HG03025 (cell line): ENCODE data around the gene ARMC8.

Source experiments
- ATAC-seq: cut with Tn5 transposase; IDR thresholded peaks from one replicate; pipeline ENCODE4 v1.9.1; 2021; ENCODE audit warnings: mild to moderate bottlenecking, moderate library complexity; ENCODE audit not compliant: unreplicated experiment, low FRiP score

The ARMC8 gene

DNA sequence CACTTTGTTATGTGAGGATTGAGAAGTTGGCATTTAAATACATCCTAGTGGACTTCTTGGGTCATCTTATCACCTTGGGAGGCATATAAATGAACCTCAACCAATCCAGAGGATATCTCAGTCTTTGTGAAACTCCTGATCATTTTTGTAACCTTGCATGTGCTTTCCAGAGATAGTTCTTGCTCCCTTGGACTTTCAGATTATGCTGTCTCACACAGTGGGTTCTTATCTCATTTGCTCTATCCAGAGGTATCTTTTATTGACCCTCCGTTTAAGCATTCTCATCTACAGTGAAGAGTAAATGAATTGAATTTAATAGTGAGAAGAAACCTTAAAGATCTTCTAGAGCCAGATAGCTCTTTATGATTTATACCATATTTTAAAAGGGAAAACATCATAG lies 10.4 kb downstream of the ARMC8 start:
- no peak for ATAC-seq

GRCh38 chr3:138199851-138200250 lies 12.8 kb downstream of the ARMC8 start:
- no peak for ATAC-seq

DNA sequence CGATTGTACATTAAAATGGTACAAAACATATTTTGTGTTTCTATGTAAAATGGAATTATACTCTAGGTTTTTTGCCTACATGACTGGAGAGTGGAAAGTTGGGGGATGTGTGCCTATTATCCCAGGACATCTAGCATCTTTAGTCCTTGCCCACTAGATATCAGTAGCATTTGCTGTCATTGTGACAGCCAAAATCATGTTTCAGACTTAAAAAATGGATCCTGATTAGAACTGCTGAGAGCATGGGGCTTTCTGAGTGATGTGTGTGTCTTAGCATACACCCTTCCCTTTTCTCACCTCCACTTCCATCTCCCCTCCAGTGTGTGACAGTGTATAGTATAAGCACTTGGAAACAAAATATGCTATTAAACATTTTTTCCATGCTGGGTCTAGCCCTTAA lies 13.3 kb downstream of the ARMC8 start:
- no peak for ATAC-seq

DNA sequence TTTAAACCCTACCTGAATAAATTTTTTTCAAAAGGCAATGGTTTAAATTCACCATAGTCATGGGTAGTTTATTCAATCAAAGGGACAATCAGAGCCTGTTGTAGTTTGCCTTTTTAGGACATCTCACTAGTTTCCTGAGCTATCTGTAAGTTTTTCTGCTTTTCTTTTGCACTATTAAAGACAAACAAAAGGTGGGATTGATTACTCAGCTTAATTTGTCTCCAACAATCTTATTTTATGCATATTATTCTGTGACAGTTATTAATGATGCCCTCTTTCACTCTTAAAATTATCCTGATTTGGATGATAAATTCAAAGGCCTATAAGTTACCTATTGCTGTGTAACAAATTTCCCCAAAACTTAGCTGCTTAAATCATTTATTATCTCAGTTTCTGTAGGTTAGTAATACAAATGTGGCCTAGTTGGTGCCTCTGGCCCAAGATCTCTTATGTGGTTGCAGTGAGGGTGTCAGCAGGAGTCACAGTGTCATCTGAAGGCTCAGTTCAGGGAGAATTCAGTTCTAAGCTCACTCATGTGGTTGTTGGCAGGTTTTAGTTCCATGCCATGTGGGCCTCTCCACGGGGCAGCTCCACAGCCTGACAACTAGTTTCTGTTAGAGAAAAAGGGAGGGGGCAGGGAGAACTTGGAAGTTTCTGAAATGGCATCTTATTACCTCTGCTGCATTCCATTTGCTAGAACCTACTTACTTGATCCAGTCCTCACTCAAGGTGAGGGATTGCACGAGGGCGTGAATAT lies 16.0 kb downstream of the ARMC8 start:
- no peak for ATAC-seq

DNA sequence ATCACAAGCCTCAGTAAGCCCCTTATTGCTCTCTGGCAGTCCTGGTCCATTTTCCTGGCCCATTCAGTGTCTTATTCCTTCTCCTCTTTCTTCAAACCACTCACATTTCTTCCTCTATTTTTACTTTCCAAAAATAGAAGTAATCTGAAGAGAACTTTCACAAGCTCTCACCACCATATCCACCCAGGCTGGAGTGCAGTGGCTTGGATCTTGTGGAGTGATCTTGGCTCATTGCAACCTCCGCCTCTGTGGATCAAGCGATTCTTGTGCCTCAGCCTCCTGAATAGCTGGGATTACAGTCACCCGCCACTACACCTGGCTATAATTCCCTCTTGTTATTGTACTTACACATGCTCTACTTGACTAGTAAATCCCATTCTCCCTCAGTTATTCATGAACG lies 16.8 kb downstream of the ARMC8 start:
- no peak for ATAC-seq

DNA sequence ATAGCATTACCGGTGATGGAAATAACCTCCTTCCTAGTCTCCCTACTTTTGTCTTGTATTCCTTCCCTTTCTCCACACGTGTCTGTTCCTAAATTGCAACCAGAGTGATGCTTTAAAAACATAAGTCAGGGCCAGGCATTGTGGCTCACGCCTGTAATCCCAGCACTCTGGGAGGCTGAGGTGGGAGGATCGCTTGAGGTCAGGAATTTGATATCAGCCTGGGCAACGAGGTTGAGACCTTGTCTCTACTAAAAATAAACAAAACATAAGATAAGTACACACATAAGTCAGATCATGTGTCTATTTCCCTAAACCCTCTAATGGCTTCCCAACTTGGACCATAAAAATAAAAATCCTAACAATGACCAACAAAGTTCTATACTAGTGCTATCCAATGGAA lies 18.4 kb downstream of the ARMC8 start:
- no peak for ATAC-seq

DNA sequence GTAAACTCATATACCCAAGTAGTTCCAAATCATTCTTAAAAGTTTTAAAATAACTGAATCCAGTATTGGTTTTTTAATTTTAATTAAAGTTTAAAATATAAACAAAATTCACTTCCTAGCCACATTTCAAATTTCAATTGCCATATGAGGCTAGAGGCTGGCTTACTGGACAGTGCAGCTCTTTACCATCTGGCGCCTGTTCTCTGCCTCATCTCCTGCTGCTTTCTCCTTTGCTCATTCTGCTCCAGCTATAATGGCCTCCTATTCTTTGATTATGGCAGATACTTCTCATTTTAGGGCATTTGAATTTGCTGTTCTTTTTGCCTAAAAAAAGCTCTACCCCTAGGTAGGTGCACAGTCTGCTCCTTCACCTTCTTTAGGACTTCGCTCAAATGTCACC lies 19.1 kb downstream of the ARMC8 start:
- no peak for ATAC-seq

GRCh38 chr3:138210528-138210927 lies 23.4 kb downstream of the ARMC8 start:
- no peak for ATAC-seq

DNA sequence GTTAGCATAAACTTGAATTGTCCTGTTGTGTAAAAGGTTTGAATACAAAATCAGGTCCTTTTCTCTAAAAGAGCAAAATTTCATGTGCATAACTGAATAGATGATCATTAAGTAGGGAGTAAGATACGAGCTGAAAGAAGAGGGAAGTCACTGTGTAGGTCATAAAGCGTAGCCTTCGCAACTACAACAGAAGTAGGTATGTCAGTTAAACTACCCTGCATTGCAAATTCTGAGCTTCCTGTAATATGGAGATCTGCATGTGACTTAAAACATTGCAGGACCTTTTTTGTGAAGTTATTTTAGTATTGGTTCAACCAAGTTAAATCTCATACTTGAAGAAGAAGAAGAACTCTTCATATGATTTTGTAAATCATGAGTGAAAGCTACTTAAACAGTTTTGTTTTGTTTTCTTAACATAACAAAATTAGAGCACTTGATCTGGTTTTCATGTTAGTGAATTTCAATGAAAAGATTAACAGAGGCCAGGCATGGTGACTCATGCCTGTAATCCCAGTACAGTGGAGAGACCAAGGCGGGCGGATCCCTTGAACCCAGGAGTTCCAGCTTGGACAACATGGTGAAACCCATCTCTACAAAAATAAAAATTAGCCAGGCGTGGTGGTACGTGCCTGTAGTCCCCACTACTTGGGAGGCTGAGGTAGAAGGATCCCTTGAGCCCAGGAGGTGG lies 26.4 kb downstream of the ARMC8 start:
- ATAC-seq, result no peak

DNA sequence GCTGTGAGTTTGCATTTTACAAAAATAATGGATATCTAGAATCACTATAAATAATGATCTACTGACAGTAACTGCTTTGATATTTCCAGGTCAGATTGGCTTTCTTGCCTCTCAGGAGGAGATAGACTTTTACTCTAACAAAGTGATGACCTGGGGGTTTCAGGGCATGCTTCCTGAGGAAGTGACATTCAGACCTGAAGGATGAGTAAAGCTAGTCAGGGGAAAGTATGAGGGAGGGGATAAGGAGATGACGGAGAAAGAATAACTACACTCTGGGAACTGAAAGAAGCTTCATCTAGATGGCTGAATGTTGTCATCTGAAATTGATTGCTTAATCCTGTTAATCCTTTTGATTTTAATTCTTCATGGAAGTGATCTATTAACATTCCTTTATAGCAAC lies 32.2 kb downstream of the ARMC8 start:
- no peak for ATAC-seq

GRCh38 chr3:138220242-138220641 lies 33.1 kb downstream of the ARMC8 start:
- ATAC-seq, result no peak

- no peak for ATAC-seq
Measured at GRCh38 chr3:138220788-138221187, 33.7 kb downstream of the ARMC8 start.

DNA sequence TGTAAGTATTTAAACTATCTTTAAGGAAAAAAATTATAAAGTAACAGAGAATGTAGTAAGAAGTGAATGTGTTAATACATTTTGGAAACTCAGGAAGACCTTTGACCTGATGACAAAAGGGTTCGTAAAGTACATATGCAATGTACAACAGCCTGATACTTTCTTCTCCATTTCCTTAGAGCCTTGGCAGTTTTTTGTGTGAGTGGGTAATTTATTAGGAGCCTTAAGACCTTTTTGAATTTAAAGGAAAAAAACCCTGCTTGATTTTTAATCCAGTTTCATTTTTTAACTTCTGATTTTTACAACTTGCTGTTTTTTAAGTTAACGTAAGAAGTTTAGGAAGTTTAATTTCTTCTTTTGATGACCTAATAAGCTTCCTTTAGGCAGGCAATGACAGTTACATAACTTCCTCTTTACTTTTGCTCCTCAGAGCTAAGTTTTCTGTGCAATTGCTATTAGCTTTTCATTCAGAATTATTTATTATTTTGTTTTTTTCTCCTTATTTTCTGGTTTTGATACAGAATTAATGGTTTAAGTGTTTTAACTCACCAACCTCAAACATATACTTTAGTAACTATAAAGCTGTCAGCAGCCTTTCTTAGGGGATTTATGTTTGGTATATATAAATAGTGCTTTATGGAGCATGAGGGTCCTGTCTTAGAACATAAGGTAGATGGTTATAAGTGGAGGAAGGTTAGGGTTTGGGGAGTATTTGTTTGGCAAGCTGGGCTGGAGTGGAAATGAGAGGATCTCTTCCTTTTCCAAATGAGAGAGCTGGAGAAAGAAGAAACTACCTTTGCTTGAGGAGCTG lies 35.2 kb downstream of the ARMC8 start:
- ATAC-seq, result no peak

DNA sequence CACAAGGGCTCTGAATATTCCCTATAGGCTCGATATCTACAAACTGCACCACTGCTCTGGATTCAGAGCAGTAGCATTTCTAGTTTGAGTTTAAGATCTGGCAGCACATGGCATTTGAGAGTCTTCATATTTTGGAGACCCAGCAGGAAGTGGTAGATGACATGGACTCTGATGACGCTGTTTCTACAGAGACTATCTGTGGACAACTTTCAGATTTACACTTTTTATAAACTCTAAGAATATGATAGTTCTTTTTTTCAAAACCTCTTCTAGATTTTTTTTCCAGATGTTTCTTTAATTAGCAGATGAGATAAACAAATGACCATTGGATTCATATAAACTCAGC lies 35.8 kb downstream of the ARMC8 start:
- no peak for ATAC-seq

GRCh38 chr3:138227650-138228049 lies 40.5 kb downstream of the ARMC8 start:
- ATAC-seq, result no peak

DNA sequence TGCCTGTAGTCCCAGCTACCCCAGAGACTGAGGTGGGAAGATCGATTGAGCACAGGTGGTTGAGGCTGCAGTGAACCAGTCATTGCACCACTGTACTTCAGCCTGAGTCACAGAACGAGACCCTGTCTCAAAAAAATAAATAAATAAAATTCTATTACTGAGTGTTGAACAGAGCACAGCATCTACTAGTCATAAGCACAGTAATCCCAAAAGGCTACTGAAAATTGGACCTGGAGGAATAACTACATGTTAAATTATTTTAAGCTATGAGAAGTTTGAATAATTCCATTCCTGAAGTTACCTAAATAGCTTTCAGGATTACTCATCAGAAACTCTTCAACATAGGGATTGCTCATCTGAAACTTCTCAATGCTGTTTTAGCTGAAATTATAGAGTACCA lies 43.4 kb downstream of the ARMC8 start:
- no peak for ATAC-seq

DNA sequence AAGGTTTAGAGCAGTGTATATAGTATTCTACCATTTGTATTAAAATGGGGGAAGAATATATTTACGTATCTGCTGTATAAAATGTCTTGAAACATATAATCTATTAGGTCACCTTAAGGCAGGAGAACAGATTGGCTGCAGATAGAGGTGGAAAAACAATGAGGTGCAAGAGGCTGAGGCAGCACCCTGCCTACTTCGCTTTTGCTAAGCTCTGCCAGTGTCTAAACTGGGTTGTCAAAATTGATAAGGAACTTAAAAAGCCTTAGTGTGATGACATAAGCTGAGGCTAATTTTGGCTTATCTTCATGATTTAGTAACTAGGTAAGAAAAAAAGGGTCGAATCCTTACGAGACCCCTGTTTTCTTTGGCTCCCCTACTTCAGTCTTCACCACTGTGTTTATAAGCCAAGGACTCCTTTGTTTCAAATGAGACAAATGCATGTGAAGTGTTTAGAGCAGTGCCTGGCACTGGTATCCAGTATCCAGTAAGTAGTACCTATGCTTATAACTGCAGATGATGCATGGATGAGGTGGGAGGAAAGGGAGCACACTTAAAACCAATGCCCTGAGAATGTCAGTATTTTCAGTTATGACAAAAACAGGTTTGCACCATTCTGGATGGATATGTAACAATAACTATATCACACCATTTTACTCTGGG lies 45.7 kb downstream of the ARMC8 start:
- no peak for ATAC-seq

DNA sequence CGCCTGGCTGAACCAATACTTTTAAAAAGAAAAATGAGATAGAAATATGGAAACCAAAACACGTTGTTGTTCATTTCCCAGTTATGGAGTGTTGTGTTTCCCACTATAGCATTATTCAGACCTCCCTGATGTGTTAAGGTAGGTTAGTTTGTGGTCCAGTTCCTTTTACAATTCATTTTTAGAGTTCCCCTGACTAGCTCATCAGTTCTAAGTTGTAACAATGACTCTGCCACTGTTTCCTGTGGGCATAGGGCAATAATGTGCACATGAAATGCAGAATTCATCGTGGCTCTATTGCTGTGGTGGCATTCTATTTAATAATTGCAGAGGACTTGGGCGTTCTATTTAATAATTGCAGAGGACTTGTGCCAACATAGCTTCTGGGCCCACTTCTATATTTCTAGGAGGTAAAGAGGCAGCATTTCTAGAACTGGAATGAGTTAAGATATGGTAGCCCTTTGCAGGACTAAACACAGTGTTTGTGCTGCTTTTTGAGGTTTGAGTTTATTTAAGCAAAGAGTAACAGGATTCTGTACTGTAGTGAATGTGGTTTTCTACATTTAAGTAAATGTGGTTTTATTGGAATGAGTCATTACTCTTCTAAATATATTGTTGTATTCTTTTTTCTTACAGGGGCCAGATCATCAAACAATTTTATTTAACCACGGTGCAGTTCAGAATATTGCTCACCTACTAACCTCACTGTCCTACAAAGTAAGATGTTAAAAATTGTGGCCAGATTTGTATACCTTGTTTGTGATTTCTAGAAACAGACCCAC lies 47.5 kb downstream of the ARMC8 start:
- no peak for ATAC-seq

DNA sequence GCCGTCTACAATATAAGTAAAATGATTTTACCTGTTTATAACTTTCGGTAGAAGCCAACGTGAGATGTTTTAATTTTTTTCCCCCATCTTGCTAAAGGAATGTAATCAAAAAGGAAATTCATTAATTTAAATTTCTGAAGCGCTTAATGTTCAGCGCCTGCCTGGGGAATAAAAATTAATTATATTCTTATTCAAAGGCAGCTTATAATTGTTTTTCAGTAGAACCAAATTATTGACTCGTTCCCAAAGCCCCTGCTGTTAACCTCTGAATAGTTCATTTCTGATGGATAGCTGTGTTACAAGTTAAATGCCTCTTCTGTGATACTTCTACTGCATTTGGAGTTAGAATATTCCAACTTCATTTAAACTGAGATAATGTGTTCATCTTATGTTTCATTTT lies 51.6 kb downstream of the ARMC8 start:
- no peak for ATAC-seq

GRCh38 chr3:138241061-138241460 lies 54.0 kb downstream of the ARMC8 start:
- ATAC-seq, result no peak
